ENCODE data around the gene RAC2.
"Not testable (repeated sequence)": the region's sequence is repeated elsewhere in the genome, so short reads cannot be mapped to it uniquely, and the experiment has no call there.

RAC2 gene

DNA sequence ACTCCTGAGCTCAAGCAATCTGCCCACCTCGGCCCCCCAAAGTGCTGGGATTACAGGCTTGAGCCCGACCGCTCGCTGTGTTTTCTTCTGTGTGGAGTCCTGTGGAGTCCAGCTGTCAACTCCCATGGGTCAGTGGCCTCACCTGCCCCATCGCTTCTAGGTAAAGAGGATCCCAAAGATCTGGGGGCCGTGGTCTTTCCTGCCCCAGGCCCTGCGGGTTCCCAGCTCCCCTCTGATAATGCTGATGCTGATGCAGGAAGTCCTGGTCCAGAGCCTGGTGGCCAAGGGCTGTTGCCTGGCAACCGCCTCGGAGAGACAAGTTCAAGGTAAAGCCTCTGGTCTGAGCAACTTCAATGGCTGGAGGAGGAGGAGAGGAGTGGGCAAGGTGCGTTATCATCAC, 41.4 kb downstream of the RAC2 start:
- H3K27me3 ChIP-seq (replicated peaks; ENCODE audit: insufficient read depth, low read length): no peaks in the 10 kb centered on the region
- H4K20me1 ChIP-seq (ENCODE audit: insufficient read depth, low read length): no peaks in the 10 kb centered on the region
- no peak overlapping the region for H2AFZ ChIP-seq (ENCODE audit: low read length)
- H3K9me3 ChIP-seq (replicated peaks; ENCODE audit: insufficient read depth, low read length): no peaks in the 10 kb centered on the region
- H3K4me2 ChIP-seq (ENCODE audit: low read depth, low read length): no peak overlapping the region
- H3K4me3 ChIP-seq (ENCODE audit: low read length): no peak overlapping the region
- no peak overlapping the region for H3K9ac ChIP-seq (ENCODE audit: low read length)
- H3K36me3 ChIP-seq (replicated peaks; ENCODE audit: insufficient read depth, low read length): no peaks in the 10 kb centered on the region
- no peak overlapping the region for H3K27ac ChIP-seq (ENCODE audit: low read length)
- no peak for DNase-seq
- no peaks in the 10 kb centered on the region for H3K9me2 ChIP-seq (replicated peaks; ENCODE audit: insufficient read depth, low read length)
- peaks cover 11% of the 10 kb centered on the region for H3K4me1 ChIP-seq (ENCODE audit: low read length)
- H3K79me2 ChIP-seq (ENCODE audit: low read length): peaks cover 6% of the 10 kb centered on the region
- H3F3A ChIP-seq (ENCODE audit: insufficient read depth, low read length): peaks cover 4% of the 10 kb centered on the region; the same call in 1 of the 2 replicates
- TF ChIP-seq EZH2 (optimal IDR thresholded peaks at IDR 0.05; ENCODE audit: low read depth, low read length): no peak
- TF ChIP-seq, protein P1, sequence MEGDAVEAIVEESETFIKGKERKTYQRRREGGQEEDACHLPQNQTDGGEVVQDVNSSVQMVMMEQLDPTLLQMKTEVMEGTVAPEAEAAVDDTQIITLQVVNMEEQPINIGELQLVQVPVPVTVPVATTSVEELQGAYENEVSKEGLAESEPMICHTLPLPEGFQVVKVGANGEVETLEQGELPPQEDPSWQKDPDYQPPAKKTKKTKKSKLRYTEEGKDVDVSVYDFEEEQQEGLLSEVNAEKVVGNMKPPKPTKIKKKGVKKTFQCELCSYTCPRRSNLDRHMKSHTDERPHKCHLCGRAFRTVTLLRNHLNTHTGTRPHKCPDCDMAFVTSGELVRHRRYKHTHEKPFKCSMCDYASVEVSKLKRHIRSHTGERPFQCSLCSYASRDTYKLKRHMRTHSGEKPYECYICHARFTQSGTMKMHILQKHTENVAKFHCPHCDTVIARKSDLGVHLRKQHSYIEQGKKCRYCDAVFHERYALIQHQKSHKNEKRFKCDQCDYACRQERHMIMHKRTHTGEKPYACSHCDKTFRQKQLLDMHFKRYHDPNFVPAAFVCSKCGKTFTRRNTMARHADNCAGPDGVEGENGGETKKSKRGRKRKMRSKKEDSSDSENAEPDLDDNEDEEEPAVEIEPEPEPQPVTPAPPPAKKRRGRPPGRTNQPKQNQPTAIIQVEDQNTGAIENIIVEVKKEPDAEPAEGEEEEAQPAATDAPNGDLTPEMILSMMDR (IDR thresholded peaks at IDR 0.05; ENCODE audit: low read length): no peak
- no peak for TF ChIP-seq EZH2phosphoT487 (IDR thresholded peaks at IDR 0.05; ENCODE audit: low read length)

DNA sequence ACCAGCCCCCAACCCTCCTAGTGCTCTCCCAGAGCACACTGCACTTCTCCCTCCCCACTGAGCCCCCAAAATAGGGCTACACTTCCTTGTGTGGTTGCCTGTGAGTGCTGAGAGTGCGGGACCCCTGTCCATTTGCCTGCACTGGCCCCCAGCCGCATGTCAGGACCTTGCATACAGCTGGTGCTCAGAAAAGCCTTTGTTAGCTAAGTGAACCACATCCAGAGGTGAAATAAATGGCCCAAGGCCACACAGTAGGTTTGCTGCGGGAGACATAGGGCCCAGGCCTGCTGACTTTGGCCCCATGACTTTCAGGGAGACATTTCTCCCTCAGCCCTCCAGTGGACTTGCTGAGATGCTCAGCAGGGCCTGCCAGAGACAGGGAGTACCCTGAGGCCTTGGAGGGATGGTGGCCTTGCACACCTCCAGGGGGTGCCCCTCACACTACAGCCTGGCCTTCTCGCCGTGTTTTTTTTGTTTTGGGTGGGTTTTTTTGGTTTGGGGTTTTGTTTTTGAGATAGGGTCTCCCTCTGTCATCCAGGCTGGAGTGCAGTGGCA, 42.0 kb downstream of the RAC2 start:
- no peaks in the 10 kb centered on the region for H3K27me3 ChIP-seq (replicated peaks; ENCODE audit: insufficient read depth, low read length)
- H3K36me3 ChIP-seq (replicated peaks; ENCODE audit: insufficient read depth, low read length): no peaks in the 10 kb centered on the region
- peaks cover 13% of the 10 kb centered on the region for H3K4me1 ChIP-seq (ENCODE audit: low read length)
- H3K9me2 ChIP-seq (replicated peaks; ENCODE audit: insufficient read depth, low read length): no peaks in the 10 kb centered on the region
- no peaks in the 10 kb centered on the region for H4K20me1 ChIP-seq (ENCODE audit: insufficient read depth, low read length)
- no peak overlapping the region for H3K9ac ChIP-seq (ENCODE audit: low read length)
- no peak overlapping the region for H3K4me2 ChIP-seq (ENCODE audit: low read depth, low read length)
- H3K4me3 ChIP-seq (ENCODE audit: low read length): no peak overlapping the region
- H3K9me3 ChIP-seq (replicated peaks; ENCODE audit: insufficient read depth, low read length): no peaks in the 10 kb centered on the region
- H3K27ac ChIP-seq (ENCODE audit: low read length): no peak overlapping the region
- no peak overlapping the region for H2AFZ ChIP-seq (ENCODE audit: low read length)
- peaks cover 4% of the 10 kb centered on the region; the same call in 1 of the 2 replicates for H3F3A ChIP-seq (ENCODE audit: insufficient read depth, low read length)
- no peak for DNase-seq
- TF ChIP-seq, protein P1 (IDR thresholded peaks at IDR 0.05; ENCODE audit: low read length): no peak
- TF ChIP-seq EZH2phosphoT487 (IDR thresholded peaks at IDR 0.05; ENCODE audit: low read length): no peak
- no peak for TF ChIP-seq EZH2 (optimal IDR thresholded peaks at IDR 0.05; ENCODE audit: low read depth, low read length)
- peaks cover 7% of the 10 kb centered on the region for H3K79me2 ChIP-seq (ENCODE audit: low read length)

GRCh38 chr22:37201443-37201820, 42.6 kb downstream of the RAC2 start:
- H3K9me2 ChIP-seq (replicated peaks; ENCODE audit: insufficient read depth, low read length); H4K20me1 ChIP-seq (ENCODE audit: insufficient read depth, low read length); H3K36me3 ChIP-seq (replicated peaks; ENCODE audit: insufficient read depth, low read length); H3K27me3 ChIP-seq (replicated peaks; ENCODE audit: insufficient read depth, low read length); H3K4me2 ChIP-seq (ENCODE audit: low read depth, low read length); H2AFZ ChIP-seq (ENCODE audit: low read length); H3K27ac ChIP-seq (ENCODE audit: low read length); DNase-seq; H3K9me3 ChIP-seq (replicated peaks; ENCODE audit: insufficient read depth, low read length); H3K4me3 ChIP-seq (ENCODE audit: low read length); H3K79me2 ChIP-seq (ENCODE audit: low read length); H3F3A ChIP-seq (ENCODE audit: insufficient read depth, low read length); H3K9ac ChIP-seq (ENCODE audit: low read length): not testable (repeated sequence)
- peaks cover 13% of the 10 kb centered on the region for H3K4me1 ChIP-seq (ENCODE audit: low read length)

- Histone ChIP-seq H3K79me2 (ENCODE audit: low read length) (peaks cover 7% of the 10 kb centered on the region), H3K27ac (ENCODE audit: low read length) (no peak overlapping the region), H3K9me2 (replicated peaks; ENCODE audit: insufficient read depth, low read length) (no peaks in the 10 kb centered on the region), H3K36me3 (replicated peaks; ENCODE audit: insufficient read depth, low read length) (no peaks in the 10 kb centered on the region), H3K9me3 (replicated peaks; ENCODE audit: insufficient read depth, low read length) (no peaks in the 10 kb centered on the region), H3K4me3 (ENCODE audit: low read length) (no peak overlapping the region; the same call in 1 of the 2 replicates), H3K4me1 (ENCODE audit: low read length) (peaks cover 16% of the 10 kb centered on the region), H4K20me1 (ENCODE audit: insufficient read depth, low read length) (no peaks in the 10 kb centered on the region), H3K4me2 (ENCODE audit: low read depth, low read length) (peak overlapping the region; percentile 90; the same call in 1 of the 2 replicates), H3F3A (ENCODE audit: insufficient read depth, low read length) (peaks cover 9% of the 10 kb centered on the region; the same call in 1 of the 2 replicates), H2AFZ (ENCODE audit: low read length) (peak overlapping the region; percentile 83), H3K9ac (ENCODE audit: low read length) (no peak overlapping the region), H3K27me3 (replicated peaks; ENCODE audit: insufficient read depth, low read length) (no peaks in the 10 kb centered on the region)
- TF ChIP-seq, protein P1 (IDR thresholded peaks at IDR 0.05; ENCODE audit: low read length): no peak
- TF ChIP-seq EZH2 (optimal IDR thresholded peaks at IDR 0.05; ENCODE audit: low read depth, low read length): no peak
- no peak for TF ChIP-seq EZH2phosphoT487 (IDR thresholded peaks at IDR 0.05; ENCODE audit: low read length)
- DNase-seq: no peak
These were observed 44.3 kb downstream of the RAC2 start for GRCh38 chr22:37199760-37200108.

All from MM.1S (cell line).